CD14-positive monocyte (primary cell): ENCODE results near the gene ZNF823. TPM values are rescaled to one million over a fixed set of nuclear protein-coding genes. Genes with fewer than 3 reads are reported as not detected.

Experiments used
- DNase-seq, 3 donors: peaks; one replicate each; pipeline ENCODE4 v3.0.0-alpha.2; 2011 to 2022
- H2AFZ ChIP-seq: 2 replicates; pipeline ENCODE4 v1.6.0; 2012; ENCODE audit warnings: mild to moderate bottlenecking, low read depth, low read length, inconsistent platforms; ENCODE audit not compliant: insufficient read depth, poor library complexity, severe bottlenecking
- H3K27ac ChIP-seq, 2 donors: 1 replicate in 1 of 2; 2 replicates in 1 of 2; pipeline ENCODE4 v1.5.1; 2012 to 2013; ENCODE audit warnings: low read length in 2 of 2, control low read depth in 1 of 2, inconsistent platforms in 1 of 2, low read depth in 1 of 2, mild to moderate bottlenecking in 1 of 2
- H3K27me3 ChIP-seq, 2 donors: one replicate each; pipeline versions ENCODE4 v1.6.0 to v1.6.1; 2011 to 2013; ENCODE audit warnings: low read length in 2 of 2; ENCODE audit not compliant: control insufficient read depth in 2 of 2, insufficient read depth in 2 of 2
- H3K36me3 ChIP-seq, 2 donors: replicated peaks in 1 of 2; 1 replicate in 1 of 2; 2 replicates in 1 of 2; pipeline versions ENCODE4 v1.5.1 to v1.6.1; 2012 to 2013; ENCODE audit warnings: low read length in 2 of 2, control low read depth in 1 of 2, inconsistent platforms in 1 of 2, mild to moderate bottlenecking in 1 of 2; ENCODE audit not compliant: insufficient read depth in 2 of 2, control insufficient read depth in 1 of 2
- H3K4me1 ChIP-seq, 2 donors: 1 replicate in 1 of 2; 2 replicates in 1 of 2; pipeline versions ENCODE4 v1.5.1 to v1.6.1; 2012 to 2013; ENCODE audit warnings: low read length in 2 of 2, control low read depth in 1 of 2, inconsistent platforms in 1 of 2, mild to moderate bottlenecking in 1 of 2, moderate library complexity in 1 of 2; ENCODE audit not compliant: insufficient read depth in 2 of 2, control insufficient read depth in 1 of 2
- H3K4me2 ChIP-seq: replicated peaks from 2 replicates; pipeline ENCODE3; 2012; ENCODE audit warnings: low read length, moderate library complexity, mild to moderate bottlenecking; ENCODE audit not compliant: poor library complexity, severe bottlenecking; ENCODE audit errors: extremely low read depth
- H3K4me3 ChIP-seq, 3 experiments: fragments of 200-600 bp in 1 of 3; sonication (generic) in 1 of 3; replicated peaks in 1 of 3; 1 replicate in 2 of 3; 2 replicates in 1 of 3; pipeline ENCODE4 v1.5.1; 2011 to 2013; ENCODE audit warnings: low read length in 3 of 3, mild to moderate bottlenecking in 3 of 3, control low read depth in 2 of 3, low read depth in 2 of 3, inconsistent platforms in 1 of 3, moderate library complexity in 1 of 3
- H3K79me2 ChIP-seq: 2 replicates; pipeline ENCODE4 v1.6.0; 2012; ENCODE audit warnings: mild to moderate bottlenecking, control low read depth, inconsistent platforms, low read length, moderate library complexity; ENCODE audit not compliant: insufficient read depth
- H3K9ac ChIP-seq: 2 replicates; pipeline ENCODE4 v1.6.0; 2017; ENCODE audit warnings: low read length, mild to moderate bottlenecking; ENCODE audit not compliant: insufficient read depth, poor library complexity, severe bottlenecking
- H3K9me3 ChIP-seq, 2 donors: replicated peaks in 1 of 2; 1 replicate in 1 of 2; 2 replicates in 1 of 2; pipeline versions ENCODE4 v1.5.1 to v1.6.1; 2012 to 2013; ENCODE audit warnings: low read length in 2 of 2, control low read depth in 1 of 2; ENCODE audit not compliant: control insufficient read depth in 1 of 2, insufficient read depth in 1 of 2
- H4K20me1 ChIP-seq: 2 replicates; pipeline ENCODE4 v1.6.0; 2012; ENCODE audit warnings: mild to moderate bottlenecking, low read length, control low read depth, moderate library complexity; ENCODE audit not compliant: insufficient read depth
- H3K27ac Mint-ChIP-seq, 7 donors: one replicate each; pipeline ENCODE4 v1.8.0; 2020; ENCODE audit warnings: mild to moderate bottlenecking in 7 of 7, mixed read lengths in 7 of 7, moderate library complexity in 6 of 7, inconsistent platforms in 2 of 7
- H3K27me3 Mint-ChIP-seq, 3 donors: one replicate each; pipeline ENCODE4 v1.8.0; 2021 to 2022; ENCODE audit warnings: low read depth in 3 of 3, mild to moderate bottlenecking in 3 of 3, mixed read lengths in 3 of 3, moderate library complexity in 3 of 3, inconsistent platforms in 1 of 3
- H3K36me3 Mint-ChIP-seq, 2 donors: one replicate each; pipeline ENCODE4 v1.8.0; 2020; ENCODE audit warnings: mixed read lengths in 2 of 2, inconsistent platforms in 1 of 2, mild to moderate bottlenecking in 1 of 2
- H3K4me1 Mint-ChIP-seq: one replicate; pipeline ENCODE4 v1.8.0; 2020; ENCODE audit warnings: mild to moderate bottlenecking, mixed read lengths
- H3K4me3 Mint-ChIP-seq, 2 donors: one replicate each; pipeline ENCODE4 v1.8.0; 2020; ENCODE audit warnings: mild to moderate bottlenecking in 2 of 2, mixed read lengths in 2 of 2, moderate library complexity in 1 of 2
- H3K9me3 Mint-ChIP-seq, 7 donors: one replicate each; pipeline ENCODE4 v1.8.0; 2020 to 2022; ENCODE audit warnings: mixed read lengths in 7 of 7, mild to moderate bottlenecking in 6 of 7, moderate library complexity in 6 of 7, inconsistent platforms in 2 of 7
- WGBS: methylation state at CpG from one replicate; pipeline ENCODE4 v1.1.5; 2013; ENCODE audit warnings: missing lambda C conversion rate; ENCODE audit not compliant: insufficient coverage; 5-methylcytosine and 5-hydroxymethylcytosine counted together
- intact Hi-C, 2 donors: fragments of 100-400 bp; cut with micrococcal nuclease; formaldehyde crosslinking; loops; one replicate each; pipeline versions ENCODE4 v1.15.0 to v1.15.1; 2023
- polyA plus RNA-seq, 3 donors: library from polyadenylated mRNA; depleted of rRNA in 1 of 3; unstranded in 2 of 3; stranded (reverse) in 1 of 3; fragments of 300-500 nt in 2 of 3; fragments of >200 nt in 1 of 3; fragmentation: Illumina TruSeq in 2 of 3; gene quantifications; 1 replicate in 2 of 3; 2 replicates in 1 of 3; pipeline ENCODE4 v1.2.3, GENCODE V29; 2012 to 2021
- TF ChIP-seq, protein P1 (sequence below): fragments of 200-600 bp; IDR thresholded peaks from one replicate; pipeline ENCODE4 v1.8.0; 2022; ENCODE audit warnings: antibody characterized with exemption, mild to moderate bottlenecking

The ZNF823 gene
- polyA plus RNA-seq, 3 donors = 0.48 to 0.85 (median 0.67) TPM

DNA sequence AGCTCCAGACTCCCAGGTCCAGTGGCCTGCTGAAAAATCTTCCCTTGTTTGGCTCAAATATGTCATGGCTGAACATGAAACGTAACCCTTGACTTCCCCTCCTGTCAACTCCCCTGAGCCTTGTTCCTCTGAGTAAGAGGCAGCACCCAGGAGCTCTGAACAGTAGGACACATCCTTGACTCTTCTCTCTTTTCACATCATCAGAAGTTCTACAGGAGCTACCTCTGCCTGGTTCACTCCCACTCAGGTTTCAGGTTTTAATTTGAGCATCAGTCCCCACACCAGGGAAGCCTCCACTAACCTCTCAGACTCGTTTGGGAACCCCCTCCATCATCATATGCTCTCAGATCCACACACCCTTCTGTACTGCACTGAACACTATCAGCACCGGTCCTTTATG, 30.3 kb downstream of the ZNF823 start:
- Histone ChIP-seq H3K9me3 (peaks cover 0 to 3% of the 10 kb centered on the region in 2 donors), H3K4me1 (no peaks in the 10 kb centered on the region), H2AFZ (no peak overlapping the region), H3K4me2 (no peak overlapping the region), H3K4me3 (no peak overlapping the region), H3K27ac (no peak overlapping the region), H3K36me3 (no peaks in the 10 kb centered on the region), H4K20me1 (no peaks in the 10 kb centered on the region), H3K27me3 (no peaks in the 10 kb centered on the region), H3K9ac (no peak overlapping the region), H3K79me2 (no peaks in the 10 kb centered on the region)
- DNase-seq = no peak
- Mint-ChIP-seq H3K9me3 (peaks cover 2 to 24% (median 3%) of the 10 kb centered on the region in 7 donors), H3K4me1 (peaks cover 6% of the 10 kb centered on the region), H3K4me3 (no peak overlapping the region), H3K27ac (peak overlapping the region in 1 of 7 donors; percentile 27), H3K36me3 (no peaks in the 10 kb centered on the region), H3K27me3 (peaks cover 2 to 4% (median 3%) of the 10 kb centered on the region in 3 donors)
- intact Hi-C loops = no loop called here
- TF ChIP-seq, protein P1, sequence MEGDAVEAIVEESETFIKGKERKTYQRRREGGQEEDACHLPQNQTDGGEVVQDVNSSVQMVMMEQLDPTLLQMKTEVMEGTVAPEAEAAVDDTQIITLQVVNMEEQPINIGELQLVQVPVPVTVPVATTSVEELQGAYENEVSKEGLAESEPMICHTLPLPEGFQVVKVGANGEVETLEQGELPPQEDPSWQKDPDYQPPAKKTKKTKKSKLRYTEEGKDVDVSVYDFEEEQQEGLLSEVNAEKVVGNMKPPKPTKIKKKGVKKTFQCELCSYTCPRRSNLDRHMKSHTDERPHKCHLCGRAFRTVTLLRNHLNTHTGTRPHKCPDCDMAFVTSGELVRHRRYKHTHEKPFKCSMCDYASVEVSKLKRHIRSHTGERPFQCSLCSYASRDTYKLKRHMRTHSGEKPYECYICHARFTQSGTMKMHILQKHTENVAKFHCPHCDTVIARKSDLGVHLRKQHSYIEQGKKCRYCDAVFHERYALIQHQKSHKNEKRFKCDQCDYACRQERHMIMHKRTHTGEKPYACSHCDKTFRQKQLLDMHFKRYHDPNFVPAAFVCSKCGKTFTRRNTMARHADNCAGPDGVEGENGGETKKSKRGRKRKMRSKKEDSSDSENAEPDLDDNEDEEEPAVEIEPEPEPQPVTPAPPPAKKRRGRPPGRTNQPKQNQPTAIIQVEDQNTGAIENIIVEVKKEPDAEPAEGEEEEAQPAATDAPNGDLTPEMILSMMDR = no peak
- 50% methylated on average over 1 of the region's 3 CpGs for WGBS

DNA sequence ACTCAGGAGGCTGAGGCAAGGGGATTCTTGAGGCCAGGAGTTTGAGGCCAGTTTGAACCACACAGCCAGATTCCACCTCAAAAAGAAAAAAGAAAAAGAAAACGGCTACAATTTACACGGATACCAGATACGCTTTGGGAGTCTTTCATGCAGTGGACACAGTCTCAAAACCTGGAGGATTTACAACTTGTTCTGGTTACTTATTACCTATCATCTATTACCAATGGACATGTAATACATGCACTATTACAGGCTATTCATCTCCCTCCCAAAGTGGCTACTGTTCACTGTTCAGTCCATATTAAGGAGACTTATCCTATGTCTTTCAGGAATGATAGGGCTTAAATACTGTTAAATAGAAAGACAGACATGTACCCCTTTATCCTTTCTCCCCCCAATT, 33.3 kb downstream of the ZNF823 start:
- no peak for DNase-seq
- Mint-ChIP-seq H3K27me3 (peaks cover 0 to 3% (median 2%) of the 10 kb centered on the region in 3 donors), H3K4me3 (no peak overlapping the region), H3K4me1 (peaks cover 5% of the 10 kb centered on the region), H3K9me3 (peaks cover 0 to 10% (median 0%) of the 10 kb centered on the region in 7 donors), H3K27ac (peak overlapping the region in 1 of 7 donors; percentile 33), H3K36me3 (no peaks in the 10 kb centered on the region)
- Histone ChIP-seq H3K9ac (no peak overlapping the region), H3K36me3 (no peaks in the 10 kb centered on the region), H2AFZ (no peak overlapping the region), H3K4me2 (no peak overlapping the region), H4K20me1 (no peaks in the 10 kb centered on the region), H3K79me2 (no peaks in the 10 kb centered on the region), H3K27me3 (no peaks in the 10 kb centered on the region), H3K9me3 (no peaks in the 10 kb centered on the region), H3K27ac (no peak overlapping the region), H3K4me1 (no peaks in the 10 kb centered on the region), H3K4me3 (no peak overlapping the region)
- intact Hi-C loops = no loop called here
- WGBS = 100% methylated on average over 1 of the region's 3 CpGs
- TF ChIP-seq, protein P1 = no peak
